SK-N-SH treated with all-trans-retinoic acid at 6 μM for 48 hours (cell line): ENCODE results near the gene ESR2.

Experiments used
- ATAC-seq: fragments of 200-7000 bp; cut with Tn5 transposase; 3 replicates; pipeline ENCODE4 v1.9.1; 2020; ENCODE audit warnings: mild to moderate bottlenecking, moderate library complexity
- ARNTL ChIP-seq: fragments of 450-650 bp; formaldehyde crosslinking; IDR thresholded peaks from 2 replicates; pipeline ENCODE4 v1.5.0; 2020; ENCODE audit warnings: low read depth, mild to moderate bottlenecking, moderate library complexity, borderline replicate concordance
- BACH2 ChIP-seq: fragments of 250-450 bp; sonication (Bioruptor Pico); IDR thresholded peaks from 2 replicates; pipeline ENCODE4 v1.9.0; 2021; ENCODE audit warnings: mild to moderate bottlenecking, borderline replicate concordance
- CREB5 ChIP-seq: fragments of 250-450 bp; sonication (Bioruptor Pico); IDR thresholded peaks from 2 replicates; pipeline ENCODE4 v1.5.1; 2020; ENCODE audit warnings: low read depth, mild to moderate bottlenecking, moderate library complexity
- CSDC2 ChIP-seq: fragments of 250-450 bp; sonication (Bioruptor Pico); IDR thresholded peaks from 2 replicates; pipeline ENCODE4 v1.5.0; 2020; ENCODE audit warnings: mild to moderate bottlenecking, moderate library complexity
- CSRNP3 ChIP-seq: fragments of 250-450 bp; sonication (Bioruptor Pico); IDR thresholded peaks from 2 replicates; pipeline ENCODE4 v1.5.1; 2021; ENCODE audit warnings: mild to moderate bottlenecking, moderate library complexity
- ESRRG ChIP-seq: fragments of 250-450 bp; sonication (Bioruptor Pico); IDR thresholded peaks from 2 replicates; pipeline ENCODE4 v1.6.1; 2021; ENCODE audit warnings: mild to moderate bottlenecking
- GLIS3 ChIP-seq: fragments of 250-450 bp; sonication (Bioruptor Pico); IDR thresholded peaks from 2 replicates; pipeline ENCODE4 v1.5.0; 2020; ENCODE audit warnings: mild to moderate bottlenecking, moderate library complexity
- ISL1 ChIP-seq: fragments of 250-450 bp; sonication (Bioruptor Pico); IDR thresholded peaks from 2 replicates; pipeline ENCODE4 v2.1.2; 2022; ENCODE audit warnings: mild to moderate bottlenecking, moderate library complexity
- PATZ1 ChIP-seq: fragments of 250-450 bp; sonication (Bioruptor Pico); IDR thresholded peaks from 2 replicates; pipeline ENCODE4 v1.8.0; 2020; ENCODE audit warnings: mild to moderate bottlenecking, moderate library complexity, borderline replicate concordance
- POU6F1 ChIP-seq: fragments of 250-450 bp; sonication (Bioruptor Pico); IDR thresholded peaks from 2 replicates; pipeline ENCODE4 v1.8.0; 2021; ENCODE audit warnings: low read depth, mild to moderate bottlenecking, moderate library complexity, borderline replicate concordance
- PPARA ChIP-seq: fragments of 250-450 bp; sonication (Bioruptor Pico); IDR thresholded peaks from 2 replicates; pipeline ENCODE4 v1.5.0; 2020; ENCODE audit warnings: mild to moderate bottlenecking, borderline replicate concordance
- RARB ChIP-seq: fragments of 250-450 bp; sonication (Bioruptor Pico); IDR thresholded peaks from 2 replicates; pipeline ENCODE4 v1.8.0; 2021; ENCODE audit warnings: mild to moderate bottlenecking, moderate library complexity
- SNAI2 ChIP-seq: fragments of 250-450 bp; sonication (Bioruptor Pico); IDR thresholded peaks from 2 replicates; pipeline ENCODE4 v1.5.0; 2020; ENCODE audit warnings: mild to moderate bottlenecking, moderate library complexity
- TCF4 ChIP-seq: fragments of 250-450 bp; sonication (Bioruptor Pico); IDR thresholded peaks from 2 replicates; pipeline ENCODE4 v1.8.0; 2021; ENCODE audit warnings: mild to moderate bottlenecking, moderate library complexity, borderline replicate concordance
- TOX ChIP-seq: fragments of 250-450 bp; sonication (Bioruptor Pico); IDR thresholded peaks from 2 replicates; pipeline ENCODE4 v1.8.0; 2021; ENCODE audit warnings: mild to moderate bottlenecking, moderate library complexity, borderline replicate concordance
- TSHZ2 ChIP-seq: fragments of 250-450 bp; sonication (Bioruptor Pico); IDR thresholded peaks from 2 replicates; pipeline ENCODE4 v1.5.0; 2020; ENCODE audit warnings: mild to moderate bottlenecking, moderate library complexity
- ZC3H10 ChIP-seq: fragments of 250-450 bp; sonication (Bioruptor Pico); IDR thresholded peaks from 2 replicates; pipeline ENCODE4 v1.5.1; 2021; ENCODE audit warnings: mild to moderate bottlenecking, moderate library complexity
- ZFP3 ChIP-seq: fragments of 250-450 bp; sonication (Bioruptor Pico); IDR thresholded peaks from 2 replicates; pipeline ENCODE4 v1.5.0; 2020; ENCODE audit warnings: mild to moderate bottlenecking, moderate library complexity
- ZNF565 ChIP-seq: fragments of 450-650 bp; formaldehyde crosslinking; conservative IDR thresholded peaks from 2 replicates; pipeline ENCODE4 v1.5.0; 2020; ENCODE audit warnings: low read depth, mild to moderate bottlenecking, moderate library complexity
- ZNF70 ChIP-seq: fragments of 450-650 bp; formaldehyde crosslinking; IDR thresholded peaks from 2 replicates; pipeline ENCODE4 v1.5.0; 2020; ENCODE audit warnings: mild to moderate bottlenecking, moderate library complexity
- ZNF8 ChIP-seq: fragments of 450-650 bp; formaldehyde crosslinking; IDR thresholded peaks from 2 replicates; pipeline ENCODE4 v1.5.0; 2020; ENCODE audit warnings: mild to moderate bottlenecking, moderate library complexity

Gene ESR2

GRCh38 chr14:64082837-64083236 is 211.3 kb downstream of the ESR2 start:
- no peak for ATAC-seq
- no peak for TF ChIP-seq ZNF70 (CRISPR knock-in tag)
- no peak for TF ChIP-seq BACH2
- no peak for TF ChIP-seq CREB5 (CRISPR knock-in tag)
- TF ChIP-seq ARNTL (CRISPR knock-in tag), result no peak
- TF ChIP-seq PATZ1, result no peak
- no peak for TF ChIP-seq ZNF565 (CRISPR knock-in tag)
- no peak for TF ChIP-seq GLIS3 (CRISPR knock-in tag)
- no peak for TF ChIP-seq CSDC2 (CRISPR knock-in tag)
- no peak for TF ChIP-seq TOX (CRISPR knock-in tag)
- no peak for TF ChIP-seq ISL1 (CRISPR knock-in tag)
- TF ChIP-seq RARB (CRISPR knock-in tag), result no peak
- TF ChIP-seq ESRRG (CRISPR knock-in tag), result no peak
- TF ChIP-seq SNAI2 (CRISPR knock-in tag), result no peak
- TF ChIP-seq ZNF8, result no peak
- TF ChIP-seq TCF4 (CRISPR knock-in tag), result no peak
- no peak for TF ChIP-seq ZFP3 (CRISPR knock-in tag)
- no peak for TF ChIP-seq POU6F1 (CRISPR knock-in tag)
- TF ChIP-seq CSRNP3 (CRISPR knock-in tag), result no peak
- TF ChIP-seq TSHZ2 (CRISPR knock-in tag), result no peak

- TF ChIP-seq ZC3H10 (CRISPR knock-in tag), result no peak
- TF ChIP-seq GLIS3 (CRISPR knock-in tag), result no peak
- TF ChIP-seq PPARA (CRISPR knock-in tag), result no peak
- no peak for TF ChIP-seq ZNF70 (CRISPR knock-in tag)
- no peak for ATAC-seq
Measured at GRCh38 chr14:64081174-64081746, 212.9 kb downstream of the ESR2 start.

GRCh38 chr14:64080452-64080851 is 213.7 kb downstream of the ESR2 start:
- ATAC-seq, result no peak
- TF ChIP-seq SNAI2 (CRISPR knock-in tag) (no peak), CREB5 (CRISPR knock-in tag) (no peak), POU6F1 (CRISPR knock-in tag) (no peak), GLIS3 (CRISPR knock-in tag) (no peak), TOX (CRISPR knock-in tag) (no peak), CSRNP3 (CRISPR knock-in tag) (no peak), TSHZ2 (CRISPR knock-in tag) (no peak)
